ENCODE measurements around the gene RGS2.

DNA sequence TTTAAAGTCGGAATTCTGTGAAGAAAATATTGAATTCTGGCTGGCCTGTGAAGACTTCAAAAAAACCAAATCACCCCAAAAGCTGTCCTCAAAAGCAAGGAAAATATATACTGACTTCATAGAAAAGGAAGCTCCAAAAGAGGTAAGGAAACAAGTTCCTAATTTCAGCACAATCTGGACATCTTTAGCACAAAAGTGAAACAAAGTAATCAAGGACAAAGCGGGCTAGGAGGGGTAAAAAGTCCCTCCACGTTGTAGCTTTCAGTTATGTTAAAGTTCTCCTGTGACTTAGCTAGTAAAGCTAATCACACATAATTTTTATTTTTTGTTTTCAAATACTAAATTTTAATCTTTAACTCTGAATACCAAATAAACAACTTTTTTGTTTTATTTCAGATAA is 2.2 kb downstream of the RGS2 start:
- TF ChIP-seq, protein P1, sequence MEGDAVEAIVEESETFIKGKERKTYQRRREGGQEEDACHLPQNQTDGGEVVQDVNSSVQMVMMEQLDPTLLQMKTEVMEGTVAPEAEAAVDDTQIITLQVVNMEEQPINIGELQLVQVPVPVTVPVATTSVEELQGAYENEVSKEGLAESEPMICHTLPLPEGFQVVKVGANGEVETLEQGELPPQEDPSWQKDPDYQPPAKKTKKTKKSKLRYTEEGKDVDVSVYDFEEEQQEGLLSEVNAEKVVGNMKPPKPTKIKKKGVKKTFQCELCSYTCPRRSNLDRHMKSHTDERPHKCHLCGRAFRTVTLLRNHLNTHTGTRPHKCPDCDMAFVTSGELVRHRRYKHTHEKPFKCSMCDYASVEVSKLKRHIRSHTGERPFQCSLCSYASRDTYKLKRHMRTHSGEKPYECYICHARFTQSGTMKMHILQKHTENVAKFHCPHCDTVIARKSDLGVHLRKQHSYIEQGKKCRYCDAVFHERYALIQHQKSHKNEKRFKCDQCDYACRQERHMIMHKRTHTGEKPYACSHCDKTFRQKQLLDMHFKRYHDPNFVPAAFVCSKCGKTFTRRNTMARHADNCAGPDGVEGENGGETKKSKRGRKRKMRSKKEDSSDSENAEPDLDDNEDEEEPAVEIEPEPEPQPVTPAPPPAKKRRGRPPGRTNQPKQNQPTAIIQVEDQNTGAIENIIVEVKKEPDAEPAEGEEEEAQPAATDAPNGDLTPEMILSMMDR (IDR thresholded peaks at IDR 0.05): no peak
- TF ChIP-seq POLR2A (IDR thresholded peaks at IDR 0.05): no peak
